HG03378 (cell line): ENCODE measurements around the gene SLC35B2.

Source experiments
- ATAC-seq: cut with Tn5 transposase; IDR thresholded peaks from one replicate; pipeline ENCODE4 v1.9.1; 2021; ENCODE audit warnings: mild to moderate bottlenecking, moderate library complexity; ENCODE audit not compliant: unreplicated experiment

The SLC35B2 gene

DNA sequence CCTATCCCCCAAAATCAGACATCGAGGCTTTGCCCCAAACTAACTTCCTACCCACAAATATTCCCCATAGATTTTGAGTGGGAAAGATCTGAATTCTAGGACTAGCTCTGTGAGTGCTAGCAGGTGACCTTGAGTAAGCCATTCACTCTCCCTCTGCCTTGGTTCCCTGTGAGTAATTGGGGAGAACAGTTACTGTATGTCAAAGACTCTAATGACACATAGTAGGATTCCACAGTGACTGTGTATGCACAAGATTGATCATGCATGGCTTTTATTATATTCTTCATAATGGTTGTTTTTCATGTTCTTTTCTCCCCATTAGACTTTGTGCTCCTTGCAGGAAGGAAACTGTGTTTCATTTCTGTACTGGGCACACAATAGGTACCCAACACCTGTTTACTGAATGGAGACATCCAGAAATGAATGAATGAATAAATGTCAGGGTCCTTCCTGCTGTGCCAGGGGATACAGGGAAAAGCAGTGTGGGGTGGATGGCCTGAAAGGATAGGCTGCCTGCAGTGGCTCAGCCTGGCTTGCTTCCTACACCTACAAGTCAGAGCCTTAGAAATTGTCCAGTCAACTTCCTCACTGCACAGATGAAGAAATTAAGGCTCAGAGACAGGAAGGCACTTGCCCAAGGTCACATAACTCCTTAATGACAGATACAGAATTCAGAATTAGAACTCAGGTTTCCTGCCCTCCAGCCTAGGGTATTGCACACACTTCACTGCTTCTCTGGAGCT, 12.0 kb upstream of the SLC35B2 start:
- no peak for ATAC-seq

GRCh38 chr6:44268095-44268628, 10.8 kb upstream of the SLC35B2 start:
- ATAC-seq = no peak

- ATAC-seq = no peak
These were observed 9.9 kb upstream of the SLC35B2 start for GRCh38 chr6:44267252-44267651.

DNA sequence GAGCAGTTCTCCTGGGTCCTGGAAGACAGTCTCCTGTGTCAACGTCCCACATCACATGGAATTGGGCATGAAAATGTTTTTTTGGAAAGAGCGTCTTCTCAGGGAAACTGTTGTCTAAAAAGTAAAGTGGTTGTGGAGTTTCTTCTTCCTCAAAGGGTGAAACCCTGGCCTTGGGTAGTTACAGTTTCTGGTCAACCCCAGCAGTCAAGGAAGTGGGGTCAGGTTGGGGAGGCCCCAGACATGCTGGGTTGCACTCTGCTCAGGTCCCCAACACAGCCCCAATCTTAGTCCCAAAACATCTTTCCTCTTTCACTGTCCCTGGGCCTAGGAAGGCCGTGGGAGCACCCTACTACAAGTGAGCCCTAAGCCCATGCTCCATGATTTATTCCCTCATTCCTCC, 9.0 kb upstream of the SLC35B2 start:
- ATAC-seq = peak; percentile 28

DNA sequence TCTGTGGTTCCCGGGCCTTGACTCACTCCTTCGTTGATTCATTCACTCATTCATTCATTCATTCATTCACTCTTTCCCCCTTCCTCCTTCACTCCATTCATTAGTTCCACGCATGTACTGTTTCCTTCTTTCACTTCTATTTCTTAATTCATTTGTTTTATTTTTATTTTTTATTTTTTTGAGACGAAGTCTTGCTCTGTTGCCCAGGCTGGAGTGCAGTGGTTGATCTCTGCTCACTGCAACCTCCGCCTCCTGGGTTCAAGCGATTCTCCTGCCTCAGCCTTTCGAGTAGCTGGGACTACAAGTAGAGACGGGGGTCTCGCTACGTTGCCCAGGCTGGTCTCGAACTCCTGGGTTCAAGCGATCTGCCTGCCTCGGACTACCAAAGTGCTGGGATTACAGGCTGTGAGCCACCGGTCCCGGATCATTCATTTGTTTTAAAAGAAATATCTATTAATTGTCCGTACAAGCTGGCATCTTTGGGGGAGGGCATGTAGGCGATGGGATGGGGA, 8.4 kb upstream of the SLC35B2 start:
- no peak for ATAC-seq

- peak; percentile 23 for ATAC-seq
These were observed 7.8 kb upstream of the SLC35B2 start, which contains the start of gene NFKBIE for GRCh38 chr6:44265007-44265721. NFKBIE (minus strand) TSS chr6:44265551; CDS start chr6:44265346, 205 bp downstream.

DNA sequence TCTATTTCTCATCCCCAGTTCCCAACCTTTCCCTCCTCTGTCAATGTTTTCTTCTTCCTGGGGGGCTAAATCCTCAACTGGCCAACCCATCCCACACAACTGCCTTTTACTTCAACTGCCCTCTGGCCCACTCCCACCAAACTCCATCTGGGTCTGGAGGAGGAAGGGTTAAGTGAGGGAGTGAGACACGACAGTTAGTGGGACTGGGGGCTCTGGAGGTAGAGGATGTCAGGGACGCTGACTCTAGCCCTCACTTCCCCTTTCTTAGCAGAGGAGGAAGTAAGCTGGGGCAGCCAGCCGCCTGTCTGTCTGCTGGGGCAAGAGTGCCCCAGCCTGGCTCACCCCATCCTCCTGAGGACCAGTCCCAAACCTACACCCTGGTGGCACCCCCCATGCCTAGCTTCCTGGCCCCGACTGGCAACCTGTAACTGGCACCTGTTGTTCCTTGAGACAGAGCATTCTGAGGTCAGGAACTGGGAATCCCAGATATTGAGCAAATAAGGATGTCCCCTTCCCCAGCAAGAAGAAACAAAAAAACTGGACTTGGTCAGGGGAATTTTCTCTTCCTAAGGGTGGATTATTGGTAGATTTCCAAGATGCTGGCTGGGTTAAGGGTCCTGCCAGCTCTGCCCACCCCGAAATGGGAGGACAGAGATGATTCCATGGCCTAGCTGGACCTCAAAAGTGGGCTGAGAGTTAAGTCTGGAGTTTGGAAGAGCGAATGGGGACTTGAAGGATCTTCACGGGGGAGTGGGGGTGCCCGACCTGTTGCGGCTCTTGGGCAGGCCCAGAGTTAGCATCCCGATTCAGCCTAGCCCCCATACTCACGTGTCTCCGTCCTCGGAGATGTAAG, 7.1 kb upstream of the SLC35B2 start:
- no peak for ATAC-seq

DNA sequence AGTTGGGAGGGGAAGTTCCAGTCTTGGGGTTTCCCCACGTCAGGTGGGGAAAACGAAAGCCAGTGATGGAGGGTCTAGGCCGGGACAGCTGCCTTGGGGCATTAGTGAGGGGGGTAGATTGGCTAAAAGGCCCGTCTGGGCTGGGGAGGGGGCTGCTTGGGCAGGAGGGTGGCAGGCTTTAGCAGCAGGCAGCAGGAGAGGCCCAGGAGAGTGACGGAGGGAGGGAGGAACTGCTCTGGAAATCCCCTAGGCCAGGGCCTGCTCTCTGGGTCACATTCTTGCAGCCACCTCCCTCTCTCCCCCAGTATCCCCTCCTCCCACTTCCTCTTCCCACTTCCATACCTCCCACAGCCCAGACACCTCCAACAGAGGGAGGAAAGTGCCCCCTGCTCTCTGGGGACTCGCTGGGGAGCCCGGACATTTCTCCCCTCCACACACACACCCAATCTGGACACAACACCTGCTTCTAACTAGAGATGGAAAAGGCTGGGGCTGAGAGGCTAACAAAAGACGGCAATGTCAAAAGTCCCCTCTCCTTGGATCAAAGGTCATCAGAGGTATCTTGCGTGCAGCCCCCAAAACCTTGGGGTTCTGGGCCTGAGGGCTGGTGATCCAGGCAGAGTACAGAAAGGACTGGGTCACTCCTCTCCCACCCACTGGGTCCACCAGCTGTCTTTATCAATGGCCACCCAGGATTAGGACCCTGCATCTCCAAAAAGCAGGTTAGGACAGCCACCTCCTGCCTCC, 6.2 kb upstream of the SLC35B2 start:
- no peak for ATAC-seq

DNA sequence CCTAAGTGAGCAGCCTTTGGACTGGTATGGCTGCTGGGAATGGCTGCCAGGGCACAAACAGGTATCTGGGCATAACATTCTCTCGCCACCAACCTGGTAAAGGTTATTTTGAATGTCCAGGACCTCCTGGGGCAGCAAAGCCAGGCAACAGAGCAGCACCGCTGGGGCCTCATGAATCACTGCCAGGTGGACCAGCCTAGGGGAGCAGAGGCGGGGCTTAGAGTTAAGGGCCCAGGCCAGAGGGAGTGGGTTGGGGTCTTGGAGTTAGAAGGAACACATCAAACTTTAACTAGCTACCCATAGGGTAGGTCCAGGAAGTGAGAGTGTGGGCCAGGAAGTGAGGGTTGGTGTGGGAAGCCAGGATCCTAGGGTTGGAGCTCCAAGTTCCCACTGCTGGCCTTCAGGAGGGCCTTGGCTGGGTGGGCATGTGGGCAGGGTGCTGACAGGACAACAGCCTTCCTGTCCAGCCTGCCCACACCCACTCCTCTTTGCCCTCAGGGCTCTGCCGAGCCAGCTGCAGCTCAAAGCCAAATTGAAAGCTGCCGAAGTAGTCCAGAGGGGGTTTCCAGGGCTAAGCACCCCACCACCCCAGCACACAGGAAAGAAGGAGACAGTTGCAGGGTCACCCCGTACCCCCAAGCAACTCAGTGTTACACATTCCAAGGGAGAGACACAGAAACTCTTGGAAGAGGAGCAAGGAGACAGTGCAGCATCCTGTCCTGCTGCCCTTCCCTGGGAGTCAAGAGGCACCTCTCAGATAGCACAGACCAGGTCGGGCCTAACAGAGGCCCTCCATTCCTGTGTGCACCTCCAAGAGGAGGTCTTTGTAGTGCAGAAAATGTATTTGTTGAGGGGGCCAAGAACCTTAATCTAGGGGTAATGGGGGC, 5.4 kb upstream of the SLC35B2 start:
- no peak for ATAC-seq

GRCh38 chr6:44261581-44261980, 4.3 kb upstream of the SLC35B2 start:
- no peak for ATAC-seq

GRCh38 chr6:44260451-44261297, 3.3 kb upstream of the SLC35B2 start:
- no peak for ATAC-seq

- no peak for ATAC-seq
These were observed 2.7 kb upstream of the SLC35B2 start for GRCh38 chr6:44260011-44260410.

GRCh38 chr6:44258921-44259320, 1.6 kb upstream of the SLC35B2 start:
- ATAC-seq = no peak

DNA sequence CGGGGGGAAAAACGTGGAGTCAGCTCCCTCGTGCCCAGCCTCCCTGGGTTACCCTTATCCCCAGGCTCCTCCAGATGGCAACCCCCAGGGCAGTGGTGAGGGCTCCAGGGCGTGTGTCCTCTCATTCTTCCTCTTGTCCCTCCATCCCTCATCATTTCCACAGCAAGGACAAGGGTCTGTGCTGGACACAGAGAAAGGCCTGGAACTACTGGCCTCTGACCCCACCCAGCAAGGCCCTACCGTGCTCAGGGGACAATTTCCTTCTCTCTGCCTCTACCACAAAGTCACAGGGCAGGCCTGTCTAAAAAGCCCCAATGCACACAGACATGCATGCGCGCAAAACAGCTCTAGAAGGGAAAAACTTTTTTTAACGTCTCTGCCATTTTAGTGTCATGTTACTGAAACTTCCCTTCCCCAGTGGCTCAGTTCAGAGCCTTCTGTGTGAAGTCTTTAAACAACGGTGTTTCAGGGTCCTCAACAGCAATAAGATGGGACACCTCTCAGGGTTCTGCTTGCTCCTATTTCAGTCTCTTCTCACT, 1.1 kb upstream of the SLC35B2 start:
- no peak for ATAC-seq

DNA sequence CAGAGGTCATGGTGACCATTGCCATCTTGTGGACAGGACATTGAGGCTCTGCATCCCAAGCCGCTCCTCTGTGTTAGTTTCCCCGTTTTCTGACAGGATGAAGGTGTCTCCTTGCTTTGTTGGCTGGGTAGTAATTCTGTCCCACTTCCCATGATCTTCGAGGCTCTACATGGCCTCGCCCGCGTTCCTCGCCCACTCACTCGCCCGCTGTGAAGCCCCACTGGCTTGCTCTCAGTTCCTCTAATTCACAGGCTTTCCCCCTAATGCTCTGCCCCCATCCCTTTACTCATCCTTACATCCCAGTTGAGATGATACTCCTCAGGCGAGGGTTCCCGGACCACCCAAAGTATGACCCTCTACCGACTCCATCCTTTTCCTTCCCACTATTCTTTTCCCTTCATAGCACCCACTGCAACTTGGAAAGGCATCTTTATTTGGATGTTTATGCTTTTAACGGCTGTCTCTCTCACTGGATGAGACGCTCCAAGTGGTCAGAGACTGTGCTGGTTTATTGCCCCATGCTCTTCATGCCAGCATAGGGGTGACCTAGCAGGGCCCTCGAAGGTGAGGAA, 511 bp upstream of the SLC35B2 start:
- no peak for ATAC-seq

- ATAC-seq = no peak
These were observed 628 bp downstream of the SLC35B2 start for GRCh38 chr6:44256775-44257024.

GRCh38 chr6:44255871-44256774, 1.2 kb downstream of the SLC35B2 start:
- no peak for ATAC-seq
